ENCODE results near the gene GPRIN1. TPM values are rescaled to one million over a fixed set of nuclear protein-coding genes. Genes with fewer than 3 reads are reported as not detected.
A peak's percentile ranks its signal among the peaks of the same experiment; 100 is the strongest.

GPRIN1 gene
- total and polyA plus RNA-seq, 2 donors (not counting 1 experiment from before 2014, with no cell fraction given) = 1.9 to 6.3 TPM

- Histone ChIP-seq H3K4me3 (replicated peaks in 1 of 4; ENCODE audit: control extremely low read depth in 1 of 4, insufficient read depth in 1 of 4, low read depth in 3 of 4, low read length in 4 of 4) (peak overlapping the region in 1 of 4 experiments; percentile 6), H2AFZ (ENCODE audit: low read length) (peak overlapping the region; percentile 12), H3K4me1 (ENCODE audit: control insufficient read depth, extremely low read depth, insufficient read depth, low read length) (peaks cover 27% of the 10 kb centered on the region), H3K36me3 (ENCODE audit: control insufficient read depth, insufficient read depth, low read length) (no peaks in the 10 kb centered on the region), H4K20me1 (ENCODE audit: control insufficient read depth, extremely low read depth, insufficient read depth, low read length) (no peaks in the 10 kb centered on the region), H3K27ac (ENCODE audit: insufficient read depth, low read length) (no peak overlapping the region), H3K9ac (ENCODE audit: insufficient read depth, low read length) (no peak overlapping the region), H3K27me3 (ENCODE audit: control insufficient read depth, insufficient read depth, low read length) (peaks cover 13% of the 10 kb centered on the region), H3K4me2 (ENCODE audit: extremely low read depth, insufficient read depth, low read length) (peak overlapping the region; percentile 37), H3K9me3 (ENCODE audit: control insufficient read depth, insufficient read depth, low read depth, low read length) (no peaks in the 10 kb centered on the region), H3K79me2 (ENCODE audit: control insufficient read depth, insufficient read depth, low read length) (no peaks in the 10 kb centered on the region)
- TF ChIP-seq, protein P1, sequence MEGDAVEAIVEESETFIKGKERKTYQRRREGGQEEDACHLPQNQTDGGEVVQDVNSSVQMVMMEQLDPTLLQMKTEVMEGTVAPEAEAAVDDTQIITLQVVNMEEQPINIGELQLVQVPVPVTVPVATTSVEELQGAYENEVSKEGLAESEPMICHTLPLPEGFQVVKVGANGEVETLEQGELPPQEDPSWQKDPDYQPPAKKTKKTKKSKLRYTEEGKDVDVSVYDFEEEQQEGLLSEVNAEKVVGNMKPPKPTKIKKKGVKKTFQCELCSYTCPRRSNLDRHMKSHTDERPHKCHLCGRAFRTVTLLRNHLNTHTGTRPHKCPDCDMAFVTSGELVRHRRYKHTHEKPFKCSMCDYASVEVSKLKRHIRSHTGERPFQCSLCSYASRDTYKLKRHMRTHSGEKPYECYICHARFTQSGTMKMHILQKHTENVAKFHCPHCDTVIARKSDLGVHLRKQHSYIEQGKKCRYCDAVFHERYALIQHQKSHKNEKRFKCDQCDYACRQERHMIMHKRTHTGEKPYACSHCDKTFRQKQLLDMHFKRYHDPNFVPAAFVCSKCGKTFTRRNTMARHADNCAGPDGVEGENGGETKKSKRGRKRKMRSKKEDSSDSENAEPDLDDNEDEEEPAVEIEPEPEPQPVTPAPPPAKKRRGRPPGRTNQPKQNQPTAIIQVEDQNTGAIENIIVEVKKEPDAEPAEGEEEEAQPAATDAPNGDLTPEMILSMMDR (conservative IDR thresholded peaks at IDR 0.05 in 1 of 2, IDR thresholded peaks at IDR 0.05 in 1 of 2; ENCODE audit: low read depth in 1 of 2, low read length in 2 of 2) = peak; percentile 30 to 47
- TF ChIP-seq EZH2 (IDR thresholded peaks at IDR 0.05; ENCODE audit: low read length, missing control alignments) = no peak
- peak; percentile 83 to 91 for DNase-seq (ENCODE audit: low read depth in 2 of 2)
These were observed 9.2 kb upstream of the GPRIN1 start for GRCh38 chr5:176619203-176619568.

GRCh38 chr5:176618783-176619182 is 8.8 kb upstream of the GPRIN1 start:
- no peaks in the 10 kb centered on the region for H4K20me1 ChIP-seq (ENCODE audit: control insufficient read depth, extremely low read depth, insufficient read depth, low read length)
- H3K4me1 ChIP-seq (ENCODE audit: control insufficient read depth, extremely low read depth, insufficient read depth, low read length) = peaks cover 27% of the 10 kb centered on the region
- H3K36me3 ChIP-seq (ENCODE audit: control insufficient read depth, insufficient read depth, low read length) = no peaks in the 10 kb centered on the region
- TF ChIP-seq, protein P1 (conservative IDR thresholded peaks at IDR 0.05 in 1 of 2, IDR thresholded peaks at IDR 0.05 in 1 of 2; ENCODE audit: low read depth in 1 of 2, low read length in 2 of 2) = no peak
- no peak for TF ChIP-seq EZH2 (IDR thresholded peaks at IDR 0.05; ENCODE audit: low read length, missing control alignments)
- H3K27me3 ChIP-seq (ENCODE audit: control insufficient read depth, insufficient read depth, low read length) = peaks cover 13% of the 10 kb centered on the region
- no peak overlapping the region for H3K9ac ChIP-seq (ENCODE audit: insufficient read depth, low read length)
- H3K9me3 ChIP-seq (ENCODE audit: control insufficient read depth, insufficient read depth, low read depth, low read length) = no peaks in the 10 kb centered on the region
- peak overlapping the region in 1 of 4 experiments; percentile 6 for H3K4me3 ChIP-seq (replicated peaks in 1 of 4; ENCODE audit: control extremely low read depth in 1 of 4, insufficient read depth in 1 of 4, low read depth in 3 of 4, low read length in 4 of 4)
- H2AFZ ChIP-seq (ENCODE audit: low read length) = peak overlapping the region; percentile 12
- H3K27ac ChIP-seq (ENCODE audit: insufficient read depth, low read length) = no peak overlapping the region
- no peaks in the 10 kb centered on the region for H3K79me2 ChIP-seq (ENCODE audit: control insufficient read depth, insufficient read depth, low read length)
- no peak for DNase-seq (ENCODE audit: low read depth in 2 of 2)
- peak overlapping the region; percentile 30 for H3K4me2 ChIP-seq (ENCODE audit: extremely low read depth, insufficient read depth, low read length)

GRCh38 chr5:176616511-176616910 is 6.6 kb upstream of the GPRIN1 start:
- no peaks in the 10 kb centered on the region for H3K79me2 ChIP-seq (ENCODE audit: control insufficient read depth, insufficient read depth, low read length)
- no peaks in the 10 kb centered on the region for H4K20me1 ChIP-seq (ENCODE audit: control insufficient read depth, extremely low read depth, insufficient read depth, low read length)
- H3K4me1 ChIP-seq (ENCODE audit: control insufficient read depth, extremely low read depth, insufficient read depth, low read length) = peaks cover 34% of the 10 kb centered on the region
- no peak overlapping the region for H3K9ac ChIP-seq (ENCODE audit: insufficient read depth, low read length)
- H3K27me3 ChIP-seq (ENCODE audit: control insufficient read depth, insufficient read depth, low read length) = peaks cover 13% of the 10 kb centered on the region
- H3K9me3 ChIP-seq (ENCODE audit: control insufficient read depth, insufficient read depth, low read depth, low read length) = no peaks in the 10 kb centered on the region
- H3K36me3 ChIP-seq (ENCODE audit: control insufficient read depth, insufficient read depth, low read length) = no peaks in the 10 kb centered on the region
- no peak overlapping the region for H3K27ac ChIP-seq (ENCODE audit: insufficient read depth, low read length)
- no peak for DNase-seq (ENCODE audit: low read depth in 2 of 2)
- no peak for TF ChIP-seq EZH2 (IDR thresholded peaks at IDR 0.05; ENCODE audit: low read length, missing control alignments)
- TF ChIP-seq, protein P1 (conservative IDR thresholded peaks at IDR 0.05 in 1 of 2, IDR thresholded peaks at IDR 0.05 in 1 of 2; ENCODE audit: low read depth in 1 of 2, low read length in 2 of 2) = no peak
- H3K4me2 ChIP-seq (ENCODE audit: extremely low read depth, insufficient read depth, low read length) = no peak overlapping the region
- H3K4me3 ChIP-seq (replicated peaks in 1 of 4; ENCODE audit: control extremely low read depth in 1 of 4, insufficient read depth in 1 of 4, low read depth in 3 of 4, low read length in 4 of 4) = no peak overlapping the region
- no peak overlapping the region for H2AFZ ChIP-seq (ENCODE audit: low read length)

All from fibroblast of lung (primary cell).